ENCODE results near the gene NTPCR.
"Not testable (repeated sequence)": the region's sequence is repeated elsewhere in the genome, so short reads cannot be mapped to it uniquely, and the experiment has no call there.

NTPCR gene

DNA sequence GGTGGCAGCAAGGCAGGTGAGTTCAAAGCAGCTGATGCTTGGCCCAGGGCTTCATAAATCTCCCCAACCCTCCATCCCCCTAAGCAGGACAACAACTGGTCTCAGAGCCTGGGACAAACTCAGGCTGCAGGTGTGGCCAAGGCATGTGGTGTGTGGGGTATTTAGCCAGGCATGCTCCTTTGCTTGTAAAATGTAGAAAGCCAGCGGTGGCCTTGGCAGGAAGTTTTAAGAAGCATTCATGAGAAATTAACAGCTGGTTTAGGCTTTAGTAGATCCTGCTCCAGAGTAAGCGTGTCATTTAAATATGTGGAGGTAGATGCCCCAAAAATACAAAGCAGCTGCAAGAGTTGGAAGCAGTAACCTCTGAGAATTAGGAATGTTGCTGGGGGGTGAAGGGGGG lies 44.8 kb downstream of the NTPCR start:
- H3K27ac Mint-ChIP-seq = no peak overlapping the region
- H3K9me3 Mint-ChIP-seq = peaks cover 18% of the 10 kb centered on the region
- no peaks in the 10 kb centered on the region for H3K27me3 Mint-ChIP-seq
- no peak overlapping the region for H3K4me3 Mint-ChIP-seq
- peaks cover 6% of the 10 kb centered on the region for H3K4me1 Mint-ChIP-seq
- peaks cover 62% of the 10 kb centered on the region for H3K36me3 Mint-ChIP-seq (ENCODE audit: low read depth)
- DNase-seq (no peak), ATAC-seq (no peak)

DNA sequence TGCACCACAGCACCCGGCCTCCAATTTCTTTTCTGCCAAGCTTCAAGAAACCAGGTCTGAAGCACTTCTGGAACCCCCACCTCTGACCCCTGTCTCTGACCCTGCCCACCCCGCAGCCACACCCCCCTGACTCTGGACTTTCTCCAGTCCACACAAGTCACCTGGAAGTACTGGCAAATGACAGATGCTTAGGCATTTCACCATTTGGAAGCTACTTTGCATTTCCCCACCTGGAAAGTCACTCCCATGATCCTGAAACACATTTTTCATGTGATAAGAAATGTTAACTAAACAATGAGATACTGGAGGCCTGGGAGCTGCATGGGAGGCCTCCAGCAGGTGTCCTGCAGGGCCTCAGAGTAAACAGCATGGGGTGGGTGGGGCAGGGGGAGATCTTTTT lies 45.7 kb downstream of the NTPCR start:
- no peaks in the 10 kb centered on the region for H3K27me3 Mint-ChIP-seq
- ATAC-seq (no peak), DNase-seq (no peak)
- H3K4me3 Mint-ChIP-seq = no peak overlapping the region
- H3K27ac Mint-ChIP-seq = no peak overlapping the region
- H3K36me3 Mint-ChIP-seq (ENCODE audit: low read depth) = peaks cover 65% of the 10 kb centered on the region
- peaks cover 2% of the 10 kb centered on the region for H3K4me1 Mint-ChIP-seq
- H3K9me3 Mint-ChIP-seq = peaks cover 18% of the 10 kb centered on the region

DNA sequence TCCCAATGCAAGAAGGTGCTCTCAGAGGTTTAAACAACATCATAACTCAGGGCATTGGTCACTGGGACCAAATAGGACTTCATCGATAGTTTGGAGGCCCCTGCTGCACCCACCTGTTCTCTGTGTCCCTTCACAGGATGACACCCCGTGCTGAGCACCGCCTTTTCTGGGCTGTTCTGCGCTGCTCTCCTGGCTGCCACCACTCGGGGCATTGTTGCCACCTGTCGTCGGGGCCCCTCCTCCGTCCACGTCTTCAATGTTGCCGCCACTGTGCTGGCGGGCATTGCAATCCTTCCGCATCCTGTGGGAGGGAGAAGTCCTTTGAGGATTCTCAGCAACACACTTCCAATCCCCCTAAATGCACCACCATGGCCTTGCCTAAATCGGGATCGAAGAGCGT lies 47.7 kb downstream of the NTPCR start:
- Mint-ChIP-seq H3K4me3 (no peak overlapping the region), H3K4me1 (no peaks in the 10 kb centered on the region), H3K9me3 (peaks cover 12% of the 10 kb centered on the region), H3K27me3 (no peaks in the 10 kb centered on the region), H3K27ac (no peak overlapping the region), H3K36me3 (ENCODE audit: low read depth) (peaks cover 56% of the 10 kb centered on the region)
- ATAC-seq (no peak), DNase-seq (no peak)

DNA sequence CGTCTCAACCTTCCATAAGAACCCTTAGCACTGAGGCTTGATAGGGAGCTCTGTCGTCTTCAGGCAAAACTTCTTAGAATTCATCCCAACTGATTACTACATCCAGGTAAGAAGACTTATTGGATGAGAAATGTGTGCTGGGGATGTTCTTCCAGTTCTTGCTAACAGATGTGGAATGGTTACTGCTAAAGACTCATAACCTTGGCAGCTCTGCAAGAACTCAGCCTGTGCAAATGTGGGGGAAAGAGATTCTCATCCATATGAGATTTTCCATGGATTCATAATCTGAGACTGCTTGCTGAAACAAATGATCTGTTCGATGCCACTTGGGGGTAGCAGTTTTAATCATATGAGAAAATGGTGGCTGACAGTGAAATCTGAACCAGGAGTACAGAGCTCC lies 48.2 kb downstream of the NTPCR start:
- no peak overlapping the region for H3K27ac Mint-ChIP-seq

DNA sequence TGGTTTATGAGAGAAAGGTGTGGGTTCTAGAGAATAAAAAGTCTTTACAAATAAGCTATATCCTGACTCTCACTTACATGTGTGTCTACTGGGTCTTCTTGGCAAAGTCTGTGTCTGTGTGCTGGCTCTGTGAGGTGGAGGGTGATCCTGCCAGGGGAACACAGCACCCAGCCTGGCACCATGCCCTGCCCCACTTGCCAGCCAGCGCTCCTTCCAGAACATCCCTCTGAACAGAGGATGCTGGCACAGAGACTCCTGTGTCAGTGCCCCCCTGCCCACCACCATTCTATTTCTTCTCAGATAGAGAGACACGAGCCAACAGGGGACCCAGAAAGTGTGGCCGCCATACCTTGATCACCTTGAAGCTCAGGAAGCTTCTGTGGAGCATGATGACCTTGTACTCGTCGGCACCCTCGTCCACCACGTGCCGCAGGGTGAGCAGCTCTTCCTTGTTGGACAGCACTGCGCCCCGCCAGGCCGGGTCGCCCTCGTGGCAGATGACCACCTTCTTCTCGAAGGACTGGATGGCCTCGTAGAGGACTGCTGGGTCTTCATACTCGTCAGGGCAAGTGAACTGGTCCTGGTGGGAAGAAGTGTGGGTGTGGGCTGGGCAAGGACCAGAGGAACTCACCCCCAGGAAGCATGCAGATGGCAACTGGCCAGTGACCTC lies 49.7 kb downstream of the NTPCR start:
- no peak overlapping the region for H3K27ac Mint-ChIP-seq
- H3K36me3 Mint-ChIP-seq (ENCODE audit: low read depth) = peaks cover 42% of the 10 kb centered on the region
- no peaks in the 10 kb centered on the region for H3K4me1 Mint-ChIP-seq
- ATAC-seq (no peak), DNase-seq (no peak)
- H3K9me3 Mint-ChIP-seq = no peaks in the 10 kb centered on the region
- no peaks in the 10 kb centered on the region for H3K27me3 Mint-ChIP-seq
- H3K4me3 Mint-ChIP-seq = no peak overlapping the region

More for the DNA sequence above, 48.2 kb downstream of the NTPCR start:
- no peak for DNase-seq
- H3K9me3 Mint-ChIP-seq = peaks cover 9% of the 10 kb centered on the region
- ATAC-seq = no peak
- no peaks in the 10 kb centered on the region for H3K4me1 Mint-ChIP-seq
- peaks cover 52% of the 10 kb centered on the region for H3K36me3 Mint-ChIP-seq (ENCODE audit: low read depth)
- no peak overlapping the region for H3K4me3 Mint-ChIP-seq
- no peaks in the 10 kb centered on the region for H3K27me3 Mint-ChIP-seq

DNA sequence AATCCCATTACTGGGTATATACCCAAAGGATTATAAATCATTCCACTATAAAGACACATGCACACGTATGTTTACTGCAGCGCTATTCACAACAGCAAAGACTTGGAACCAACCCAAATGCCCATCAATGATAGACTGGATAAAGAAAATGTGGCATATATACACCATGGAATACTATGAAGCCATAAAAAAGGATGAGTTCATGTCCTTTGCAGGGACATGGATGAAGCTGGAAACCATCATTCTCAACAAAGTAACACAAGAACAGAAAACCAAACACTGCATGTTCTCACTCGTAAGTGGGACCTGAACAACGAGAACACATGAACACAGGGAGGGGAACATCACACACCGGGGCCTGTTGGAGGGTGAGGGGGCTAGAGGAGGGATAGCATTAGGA lies 53.2 kb downstream of the NTPCR start:
- DNase-seq, H3K27me3 Mint-ChIP-seq, H3K9me3 Mint-ChIP-seq, H3K4me3 Mint-ChIP-seq, ATAC-seq, H3K4me1 Mint-ChIP-seq, H3K27ac Mint-ChIP-seq: not testable (repeated sequence)
- H3K36me3 Mint-ChIP-seq (ENCODE audit: low read depth) = peaks cover 22% of the 10 kb centered on the region

DNA sequence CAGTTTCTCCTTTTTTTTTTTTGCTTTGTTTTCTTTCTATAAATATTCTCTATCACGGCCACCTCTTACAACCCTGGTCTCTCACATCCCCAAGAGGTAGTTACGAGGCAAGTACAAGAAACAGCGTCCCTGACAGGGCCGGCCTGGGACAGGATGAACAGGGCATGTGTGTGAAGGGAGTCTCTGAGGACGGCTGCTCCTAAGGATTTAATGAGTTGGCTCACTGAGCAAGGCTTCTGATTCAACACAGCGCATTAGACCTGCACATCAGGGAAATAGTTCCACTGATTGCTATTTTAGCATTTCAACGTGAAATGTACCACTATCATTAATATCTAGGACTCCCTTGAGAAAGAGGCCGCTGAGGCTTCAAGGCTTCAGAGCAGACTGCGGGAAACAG lies 54.0 kb downstream of the NTPCR start:
- Mint-ChIP-seq H3K27ac (no peak overlapping the region), H3K36me3 (ENCODE audit: low read depth) (peaks cover 16% of the 10 kb centered on the region), H3K9me3 (no peaks in the 10 kb centered on the region), H3K27me3 (no peaks in the 10 kb centered on the region), H3K4me1 (no peaks in the 10 kb centered on the region), H3K4me3 (no peak overlapping the region)
- no peak for ATAC-seq
- no peak for DNase-seq

DNA sequence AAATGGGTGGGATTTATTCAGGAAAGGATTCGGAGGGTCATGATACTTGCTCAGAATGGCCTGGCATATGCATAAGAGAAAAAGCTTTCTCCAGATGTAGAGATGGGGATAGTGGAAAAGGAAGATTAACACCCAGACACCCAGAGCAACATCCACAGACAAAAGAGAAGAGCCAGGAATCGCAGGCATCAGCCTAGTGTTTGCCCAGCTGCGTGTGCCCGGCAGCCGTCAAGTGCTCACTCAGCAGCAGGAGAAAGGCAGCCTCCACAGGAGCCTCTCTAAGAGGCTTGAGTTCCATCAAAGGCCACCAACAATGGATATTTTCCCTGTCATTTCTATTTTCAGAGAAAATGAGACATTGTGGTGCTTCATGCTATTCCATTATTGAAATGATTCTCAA lies 54.7 kb downstream of the NTPCR start:
- no peak for ATAC-seq
- Mint-ChIP-seq H3K27ac (no peak overlapping the region), H3K9me3 (no peaks in the 10 kb centered on the region), H3K36me3 (ENCODE audit: low read depth) (peaks cover 9% of the 10 kb centered on the region), H3K27me3 (no peaks in the 10 kb centered on the region), H3K4me1 (no peaks in the 10 kb centered on the region), H3K4me3 (no peak overlapping the region)
- no peak for DNase-seq

DNA sequence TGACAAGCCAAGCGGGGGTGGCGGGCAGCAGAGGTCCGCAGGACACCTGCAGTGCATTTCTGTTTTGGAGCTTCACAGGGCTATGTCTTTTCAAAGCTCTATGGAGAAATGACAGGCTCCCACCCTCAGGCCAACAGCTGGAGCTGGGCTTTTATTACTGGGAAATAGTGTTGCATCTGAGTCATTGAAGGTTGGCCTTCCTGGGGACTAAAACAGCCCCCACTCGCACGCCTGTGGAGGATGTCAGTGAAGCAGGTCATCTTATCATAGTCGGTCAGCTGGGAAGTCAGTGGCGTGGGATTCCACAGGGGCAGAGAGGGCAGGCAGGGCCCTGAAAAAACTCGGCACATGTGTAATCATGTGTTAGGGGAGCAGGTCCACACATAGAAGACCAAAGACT lies 55.3 kb downstream of the NTPCR start:
- Mint-ChIP-seq H3K4me3 (no peak overlapping the region), H3K27me3 (no peaks in the 10 kb centered on the region), H3K36me3 (ENCODE audit: low read depth) (peaks cover 7% of the 10 kb centered on the region), H3K27ac (no peak overlapping the region), H3K9me3 (no peaks in the 10 kb centered on the region), H3K4me1 (no peaks in the 10 kb centered on the region)
- ATAC-seq (no peak), DNase-seq (no peak)

DNA sequence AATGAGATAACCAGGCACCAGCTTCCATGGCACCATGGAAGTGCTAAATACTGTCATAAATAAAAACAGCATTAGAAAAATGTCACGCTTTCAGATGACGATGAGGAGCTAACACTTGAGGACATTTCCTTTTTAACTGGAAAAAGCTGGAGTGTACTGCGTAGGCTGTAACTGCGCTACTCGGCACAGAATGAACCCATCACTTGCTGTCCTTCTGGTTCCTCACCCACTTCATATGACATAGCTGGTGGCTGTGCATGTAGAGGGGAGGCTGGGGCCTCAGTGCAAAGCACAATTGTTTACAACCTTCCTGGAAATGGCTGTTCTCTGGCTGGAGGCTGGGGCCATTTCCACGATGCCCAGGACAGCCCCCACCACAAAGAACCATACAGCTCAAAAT lies 55.7 kb downstream of the NTPCR start:
- DNase-seq (no peak), ATAC-seq (no peak)
- H3K4me1 Mint-ChIP-seq = no peaks in the 10 kb centered on the region
- H3K27me3 Mint-ChIP-seq = no peaks in the 10 kb centered on the region
- H3K9me3 Mint-ChIP-seq = no peaks in the 10 kb centered on the region
- peaks cover 7% of the 10 kb centered on the region for H3K36me3 Mint-ChIP-seq (ENCODE audit: low read depth)
- H3K4me3 Mint-ChIP-seq = no peak overlapping the region
- no peak overlapping the region for H3K27ac Mint-ChIP-seq

DNA sequence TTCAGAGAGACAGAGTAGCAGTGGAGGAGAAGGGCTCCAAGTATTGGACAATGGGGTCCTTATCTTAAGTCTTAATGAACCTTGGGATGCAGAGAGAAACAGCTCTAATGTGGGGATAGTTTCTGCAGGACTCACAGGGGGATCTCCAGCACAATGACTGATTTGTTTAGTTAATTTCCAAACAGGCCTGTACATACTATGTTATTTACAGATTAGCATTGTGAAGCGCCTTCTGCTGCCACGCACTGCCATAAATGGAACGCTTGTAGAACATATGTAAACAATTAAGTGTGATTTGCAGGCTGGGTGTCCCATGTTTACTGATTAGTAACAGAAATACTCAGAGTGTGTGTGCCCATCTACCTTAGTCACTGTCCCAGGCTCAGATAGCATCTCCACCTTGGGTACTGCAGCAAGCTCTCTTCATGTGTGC lies 56.1 kb downstream of the NTPCR start:
- Mint-ChIP-seq H3K27me3 (no peaks in the 10 kb centered on the region), H3K4me3 (no peak overlapping the region), H3K9me3 (no peaks in the 10 kb centered on the region), H3K27ac (no peak overlapping the region), H3K36me3 (ENCODE audit: low read depth) (peaks cover 7% of the 10 kb centered on the region), H3K4me1 (no peaks in the 10 kb centered on the region)
- no peak for ATAC-seq
- DNase-seq = no peak

DNA sequence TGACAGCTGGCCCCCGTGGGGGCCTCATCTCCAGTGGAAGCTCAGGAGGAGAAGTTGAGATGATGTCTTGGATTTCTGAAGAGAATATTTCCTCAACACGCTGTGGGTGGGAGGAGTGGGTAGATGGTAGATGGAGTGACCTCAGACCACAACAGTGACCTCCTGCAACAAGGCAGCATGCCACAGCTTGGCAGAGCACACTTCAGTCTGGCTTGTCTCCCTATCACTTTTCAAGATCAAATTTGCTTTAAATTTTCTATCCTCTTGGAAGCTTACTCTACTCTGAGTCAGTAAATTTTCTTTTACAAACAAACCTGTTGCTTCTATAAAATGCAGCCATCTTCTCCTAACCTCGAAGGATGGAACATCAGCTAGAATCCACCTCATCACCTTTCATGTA lies 59.7 kb downstream of the NTPCR start:
- Mint-ChIP-seq H3K36me3 (ENCODE audit: low read depth) (peaks cover 20% of the 10 kb centered on the region), H3K4me1 (no peaks in the 10 kb centered on the region), H3K27me3 (no peaks in the 10 kb centered on the region), H3K9me3 (no peaks in the 10 kb centered on the region), H3K27ac (no peak overlapping the region), H3K4me3 (no peak overlapping the region)
- DNase-seq (no peak), ATAC-seq (no peak)

DNA sequence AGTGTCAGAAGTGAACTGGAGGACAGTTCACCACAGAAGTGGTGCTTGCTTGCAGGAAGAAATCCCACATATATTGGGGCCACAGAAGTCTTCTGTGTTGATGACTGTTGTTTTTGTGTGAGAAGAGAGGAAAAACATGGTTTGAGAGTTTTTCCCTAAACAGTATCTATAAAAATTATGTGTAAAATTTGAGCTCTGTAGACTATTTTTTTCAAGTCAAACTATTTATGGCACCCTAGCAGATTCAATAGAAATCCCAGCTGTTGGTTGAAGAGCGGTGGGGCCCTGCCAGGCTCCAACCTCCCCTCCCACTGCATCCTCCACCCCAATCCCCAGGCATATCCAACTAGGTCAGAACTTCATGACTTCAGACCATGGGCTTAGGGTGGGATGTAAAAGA lies 61.6 kb downstream of the NTPCR start:
- no peaks in the 10 kb centered on the region for H3K9me3 Mint-ChIP-seq
- H3K4me3 Mint-ChIP-seq = no peak overlapping the region
- H3K36me3 Mint-ChIP-seq (ENCODE audit: low read depth) = peaks cover 18% of the 10 kb centered on the region
- no peak overlapping the region for H3K27ac Mint-ChIP-seq
- ATAC-seq = no peak
- peaks cover 2% of the 10 kb centered on the region for H3K4me1 Mint-ChIP-seq
- no peak for DNase-seq
- H3K27me3 Mint-ChIP-seq = no peaks in the 10 kb centered on the region

DNA sequence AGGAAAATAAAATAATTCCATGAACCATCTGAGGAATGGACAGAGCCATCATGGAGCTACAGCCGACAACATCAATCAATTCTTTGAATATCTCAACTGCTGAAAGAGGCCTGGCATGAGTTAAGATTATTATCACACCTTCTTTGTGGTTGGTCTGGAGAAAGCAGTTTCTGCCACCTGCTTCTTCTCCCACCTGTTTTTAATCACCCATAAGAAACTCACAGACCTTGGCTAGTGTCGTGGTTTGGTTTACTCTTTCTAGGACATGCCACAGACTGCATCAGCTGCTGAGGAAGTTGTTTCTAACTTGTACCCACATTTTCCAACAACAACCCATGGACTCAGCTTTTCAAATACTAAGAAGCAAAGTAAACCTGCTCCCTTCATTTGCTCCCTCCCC lies 65.6 kb downstream of the NTPCR start:
- no peaks in the 10 kb centered on the region for H3K9me3 Mint-ChIP-seq
- DNase-seq (no peak), ATAC-seq (no peak)
- peaks cover 2% of the 10 kb centered on the region for H3K4me1 Mint-ChIP-seq
- no peak overlapping the region for H3K27ac Mint-ChIP-seq
- no peaks in the 10 kb centered on the region for H3K27me3 Mint-ChIP-seq
- H3K36me3 Mint-ChIP-seq (ENCODE audit: low read depth) = peaks cover 20% of the 10 kb centered on the region
- no peak overlapping the region for H3K4me3 Mint-ChIP-seq

DNA sequence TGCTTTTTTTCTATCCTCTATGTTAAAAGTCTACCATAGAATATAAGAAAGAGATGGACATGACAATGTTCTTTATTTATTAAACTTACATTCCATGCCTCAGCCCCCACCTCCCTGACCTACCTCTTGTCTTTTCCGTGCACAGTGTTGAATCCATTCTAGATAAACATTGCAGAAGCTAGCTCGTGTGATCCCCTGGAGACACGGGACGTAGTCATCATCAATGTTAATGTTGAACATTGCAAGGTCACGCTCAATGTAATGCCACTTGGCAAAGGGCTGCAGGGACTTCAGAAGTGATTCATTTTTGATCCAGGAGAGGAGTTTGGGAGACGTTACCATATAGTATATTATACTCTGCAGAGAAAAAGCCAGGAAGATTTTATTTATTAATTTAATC lies 66.4 kb downstream of the NTPCR start:
- no peak overlapping the region for H3K27ac Mint-ChIP-seq
- no peak overlapping the region for H3K4me3 Mint-ChIP-seq
- no peaks in the 10 kb centered on the region for H3K9me3 Mint-ChIP-seq
- H3K4me1 Mint-ChIP-seq = peaks cover 2% of the 10 kb centered on the region
- DNase-seq (no peak), ATAC-seq (no peak)
- H3K36me3 Mint-ChIP-seq (ENCODE audit: low read depth) = peaks cover 20% of the 10 kb centered on the region
- H3K27me3 Mint-ChIP-seq = no peaks in the 10 kb centered on the region

DNA sequence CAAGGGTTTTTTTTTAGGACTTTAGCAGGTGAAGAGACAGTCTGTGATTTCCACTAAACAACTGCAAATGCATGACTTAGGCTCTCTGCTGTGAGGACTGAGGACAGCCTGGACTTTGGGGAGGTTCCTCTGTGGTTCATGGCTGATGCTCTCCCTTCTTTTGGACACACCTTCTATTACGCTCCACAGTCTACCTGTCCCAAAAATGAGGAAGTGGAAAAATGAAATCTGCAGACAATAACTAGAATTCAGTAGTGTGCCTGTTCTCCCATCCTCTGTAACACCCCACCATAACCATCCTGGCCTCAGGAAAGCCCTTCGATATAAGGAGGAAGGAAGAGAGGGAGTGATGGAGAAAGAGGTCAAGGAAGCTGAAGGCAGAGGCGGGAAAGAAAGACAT lies 68.7 kb downstream of the NTPCR start:
- Mint-ChIP-seq H3K27me3 (no peaks in the 10 kb centered on the region), H3K36me3 (ENCODE audit: low read depth) (peaks cover 16% of the 10 kb centered on the region), H3K9me3 (no peaks in the 10 kb centered on the region), H3K4me3 (no peak overlapping the region), H3K27ac (no peak overlapping the region), H3K4me1 (peaks cover 2% of the 10 kb centered on the region)
- ATAC-seq = no peak
- DNase-seq = no peak
